SK-N-SH treated with all-trans-retinoic acid at 6 μM for 48 hours (cell line): ENCODE measurements around the gene PDSS1.

Experiments
- ARNTL ChIP-seq: fragments of 450-650 bp; formaldehyde crosslinking; IDR thresholded peaks from 2 replicates; pipeline ENCODE4 v1.5.0; 2020; ENCODE audit warnings: low read depth, mild to moderate bottlenecking, moderate library complexity, borderline replicate concordance
- CREB5 ChIP-seq: fragments of 250-450 bp; sonication (Bioruptor Pico); IDR thresholded peaks from 2 replicates; pipeline ENCODE4 v1.5.1; 2020; ENCODE audit warnings: low read depth, mild to moderate bottlenecking, moderate library complexity
- ISL1 ChIP-seq: fragments of 250-450 bp; sonication (Bioruptor Pico); IDR thresholded peaks from 2 replicates; pipeline ENCODE4 v2.1.2; 2022; ENCODE audit warnings: mild to moderate bottlenecking, moderate library complexity
- OSR1 ChIP-seq: fragments of 250-450 bp; sonication (Bioruptor Pico); IDR thresholded peaks from 2 replicates; pipeline ENCODE4 v1.8.0; 2022; ENCODE audit warnings: moderate library complexity, mild to moderate bottlenecking, inconsistent platforms
- PATZ1 ChIP-seq: fragments of 250-450 bp; sonication (Bioruptor Pico); IDR thresholded peaks from 2 replicates; pipeline ENCODE4 v1.8.0; 2020; ENCODE audit warnings: mild to moderate bottlenecking, moderate library complexity, borderline replicate concordance
- POU6F1 ChIP-seq: fragments of 250-450 bp; sonication (Bioruptor Pico); IDR thresholded peaks from 2 replicates; pipeline ENCODE4 v1.8.0; 2021; ENCODE audit warnings: low read depth, mild to moderate bottlenecking, moderate library complexity, borderline replicate concordance
- RARB ChIP-seq: fragments of 250-450 bp; sonication (Bioruptor Pico); IDR thresholded peaks from 2 replicates; pipeline ENCODE4 v1.8.0; 2021; ENCODE audit warnings: mild to moderate bottlenecking, moderate library complexity
- SNAI2 ChIP-seq: fragments of 250-450 bp; sonication (Bioruptor Pico); IDR thresholded peaks from 2 replicates; pipeline ENCODE4 v1.5.0; 2020; ENCODE audit warnings: mild to moderate bottlenecking, moderate library complexity
- ZC3H10 ChIP-seq: fragments of 250-450 bp; sonication (Bioruptor Pico); IDR thresholded peaks from 2 replicates; pipeline ENCODE4 v1.5.1; 2021; ENCODE audit warnings: mild to moderate bottlenecking, moderate library complexity
- ZNF565 ChIP-seq: fragments of 450-650 bp; formaldehyde crosslinking; conservative IDR thresholded peaks from 2 replicates; pipeline ENCODE4 v1.5.0; 2020; ENCODE audit warnings: low read depth, mild to moderate bottlenecking, moderate library complexity
- ZNF8 ChIP-seq: fragments of 450-650 bp; formaldehyde crosslinking; IDR thresholded peaks from 2 replicates; pipeline ENCODE4 v1.5.0; 2020; ENCODE audit warnings: mild to moderate bottlenecking, moderate library complexity

GRCh38 chr10:26700884-26701630 is 3.6 kb downstream of the PDSS1 start:
- TF ChIP-seq RARB (CRISPR knock-in tag) (no peak), ISL1 (CRISPR knock-in tag) (no peak), OSR1 (no peak), CREB5 (no peak), ARNTL (CRISPR knock-in tag) (no peak), ZC3H10 (CRISPR knock-in tag) (no peak), PATZ1 (CRISPR knock-in tag) (no peak), POU6F1 (no peak), ZNF8 (CRISPR knock-in tag) (no peak), SNAI2 (CRISPR knock-in tag) (no peak), ZNF565 (CRISPR knock-in tag) (no peak)
